SK-N-SH (cell line): ENCODE results near the gene DIPK1A. TPM values are rescaled to one million over a fixed set of nuclear protein-coding genes. Genes with fewer than 3 reads are reported as not detected.

ENCODE experiments used
- CTCF ChIA-PET: fragments of 300-600, 350-600 bp; formaldehyde crosslinking; extraction: SDS; loops from one replicate; lab custom pipeline; 2021; lab: Yijun Ruan, JAX
- POLR2A ChIA-PET: fragments of 350-600 bp; sonication (Branson Sonifier 250); formaldehyde crosslinking; extraction: SDS; loops from one replicate; lab custom pipeline; 2020; ENCODE audit warnings: antibody characterized with exemption, inconsistent platforms; lab: Yijun Ruan, JAX
- DNase-seq: peaks from one replicate; pipeline ENCODE4 v3.0.0; 2012
- H2AFZ ChIP-seq: fragments of 200-600 bp; sonication (generic); 2 replicates; pipeline ENCODE4 v1.8.1; 2016; ENCODE audit warnings: antibody characterized with exemption, mild to moderate bottlenecking, low read depth
- H3F3A ChIP-seq: fragments of 200-600 bp; sonication (generic); replicated peaks from 2 replicates; pipeline ENCODE3; 2016; ENCODE audit warnings: antibody characterized with exemption, mild to moderate bottlenecking; ENCODE audit not compliant: insufficient read depth
- H3K27ac ChIP-seq, 2 experiments: fragments of 200-500 bp in 1 of 2; fragments of 200-600 bp in 1 of 2; sonication (Bioruptor generic) in 1 of 2; sonication (generic), shearing (Covaris generic) in 1 of 2; 2 replicates each; pipeline versions ENCODE4 v1.5.1 to v1.6.1; 2014 to 2016; ENCODE audit warnings: low read depth in 2 of 2, inconsistent platforms in 1 of 2, low read length in 1 of 2, mild to moderate bottlenecking in 1 of 2, mixed read lengths in 1 of 2
- H3K27me3 ChIP-seq: fragments of 200-600 bp; sonication (generic), shearing (Covaris generic); 2 replicates; pipeline ENCODE4 v1.6.1; 2016; ENCODE audit warnings: mixed run types; ENCODE audit not compliant: insufficient read depth
- H3K36me3 ChIP-seq, 2 experiments: fragments of 200-500 bp in 1 of 2; fragments of 200-600 bp in 1 of 2; sonication (Bioruptor generic) in 1 of 2; sonication (generic) in 1 of 2; replicated peaks in 1 of 2; 2 replicates each; pipeline versions ENCODE3 to v1.5.1; 2014 to 2016; ENCODE audit warnings: low read length in 1 of 2, mild to moderate bottlenecking in 1 of 2; ENCODE audit not compliant: insufficient read depth in 2 of 2, control insufficient read depth in 1 of 2
- H3K4me1 ChIP-seq, 2 experiments: fragments of 200-500 bp in 1 of 2; fragments of 200-600 bp in 1 of 2; sonication (Bioruptor generic) in 1 of 2; sonication (generic), shearing (Covaris generic) in 1 of 2; 2 replicates each; pipeline versions ENCODE4 v1.5.1 to v1.6.1; 2014 to 2016; ENCODE audit warnings: low read depth in 1 of 2, low read length in 1 of 2, mixed run types in 1 of 2; ENCODE audit not compliant: insufficient read depth in 2 of 2, control insufficient read depth in 1 of 2
- H3K4me2 ChIP-seq: fragments of 200-600 bp; sonication (generic), shearing (Covaris generic); 2 replicates; pipeline ENCODE4 v1.6.1; 2017; ENCODE audit warnings: mixed run types
- H3K4me3 ChIP-seq, 2 experiments: fragments of 200-500 bp in 1 of 2; fragments of 200-600 bp in 1 of 2; sonication (Bioruptor generic) in 1 of 2; sonication (generic), shearing (Covaris generic) in 1 of 2; 2 replicates each; pipeline versions ENCODE4 v1.5.1 to v1.8.1; 2014 to 2016; ENCODE audit warnings: low read depth in 2 of 2, inconsistent platforms in 1 of 2, low read length in 1 of 2, mild to moderate bottlenecking in 1 of 2, mixed read lengths in 1 of 2, moderate library complexity in 1 of 2
- H3K79me2 ChIP-seq: fragments of 200-600 bp; sonication (generic); 2 replicates; pipeline ENCODE4 v1.8.1; 2017; ENCODE audit warnings: mild to moderate bottlenecking; ENCODE audit not compliant: insufficient read depth
- H3K9ac ChIP-seq: fragments of 200-600 bp; sonication (generic); 2 replicates; pipeline ENCODE4 v1.6.1; 2017; ENCODE audit warnings: mixed run types
- H3K9me2 ChIP-seq: fragments of 200-600 bp; sonication (generic); 2 replicates; pipeline ENCODE4 v1.6.1; 2017; ENCODE audit warnings: mixed run types
- H3K9me3 ChIP-seq: fragments of 200-600 bp; sonication (generic); 2 replicates; pipeline ENCODE4 v1.6.1; 2017; ENCODE audit warnings: mixed run types, mild to moderate bottlenecking, moderate library complexity
- H4K20me1 ChIP-seq: fragments of 200-600 bp; sonication (generic); 2 replicates; pipeline ENCODE4 v1.6.1; 2017; ENCODE audit warnings: mild to moderate bottlenecking, mixed run types; ENCODE audit not compliant: insufficient read depth
- ELF1 ChIP-seq: IDR thresholded peaks from 2 replicates; pipeline ENCODE4 v1.4.0; 2012
- EP300 ChIP-seq, 2 experiments: IDR thresholded peaks; 2 replicates each; pipeline versions ENCODE4 v1.4.0 to v1.6.1; 2012; ENCODE audit warnings: borderline replicate concordance in 1 of 2, low read depth in 1 of 2, low read length in 1 of 2
- FOSL2 ChIP-seq: IDR thresholded peaks from 2 replicates; pipeline ENCODE4 v1.4.0; 2012; ENCODE audit warnings: low read depth, mild to moderate bottlenecking, moderate library complexity, borderline replicate concordance
- FOXM1 ChIP-seq: IDR thresholded peaks from 2 replicates; pipeline ENCODE4 v1.4.0; 2012; ENCODE audit warnings: low read depth, mild to moderate bottlenecking
- MXI1 ChIP-seq: IDR thresholded peaks from 2 replicates; pipeline ENCODE4 v1.6.1; 2012; ENCODE audit warnings: mild to moderate bottlenecking, low read depth, low read length, improper control_type of control experiment
- RAD21 ChIP-seq: IDR thresholded peaks from 2 replicates; pipeline ENCODE4 v1.6.1; 2012; ENCODE audit warnings: mild to moderate bottlenecking, low read length
- RFX5 ChIP-seq: IDR thresholded peaks from 2 replicates; pipeline ENCODE4 v1.6.1; 2012; ENCODE audit warnings: mild to moderate bottlenecking, improper control_type of control experiment, low read length
- SMC3 ChIP-seq: IDR thresholded peaks from 2 replicates; pipeline ENCODE4 v1.6.1; 2012; ENCODE audit warnings: low read depth, low read length, improper control_type of control experiment
- TAF1 ChIP-seq: IDR thresholded peaks from 2 replicates; pipeline ENCODE4 v1.6.1; 2012; ENCODE audit warnings: low read depth, mild to moderate bottlenecking, low read length, moderate library complexity, borderline replicate concordance
- TEAD4 ChIP-seq: IDR thresholded peaks from 2 replicates; pipeline ENCODE4 v1.4.0; 2012; ENCODE audit warnings: mild to moderate bottlenecking, borderline replicate concordance; ENCODE audit not compliant: insufficient read depth
- USF1 ChIP-seq: IDR thresholded peaks from 2 replicates; pipeline ENCODE4 v1.4.0; 2012; ENCODE audit warnings: low read depth, borderline replicate concordance
- WGBS: methylation state at CpG from one replicate; pipeline ENCODE4 v1.1.6; 2017; ENCODE audit warnings: low lambda C conversion rate; 5-methylcytosine and 5-hydroxymethylcytosine counted together
- polyA plus RNA-seq, 3 experiments: library from polyadenylated mRNA; depleted of rRNA; stranded (reverse); fragments of >200 nt; gene quantifications; 2 replicates each; pipeline ENCODE4 v1.2.3, GENCODE V29; 2012
- TF ChIP-seq, protein P1 (sequence below): fragments of 200-600 bp; sonication (generic); IDR thresholded peaks from 2 replicates; pipeline ENCODE4 v1.6.1; 2017; ENCODE audit warnings: antibody characterized with exemption, mild to moderate bottlenecking, moderate library complexity

Gene DIPK1A
- polyA plus RNA-seq, 1 of the 3 experiments (the other 2 are of a cell fraction), result 3.4 TPM

DNA sequence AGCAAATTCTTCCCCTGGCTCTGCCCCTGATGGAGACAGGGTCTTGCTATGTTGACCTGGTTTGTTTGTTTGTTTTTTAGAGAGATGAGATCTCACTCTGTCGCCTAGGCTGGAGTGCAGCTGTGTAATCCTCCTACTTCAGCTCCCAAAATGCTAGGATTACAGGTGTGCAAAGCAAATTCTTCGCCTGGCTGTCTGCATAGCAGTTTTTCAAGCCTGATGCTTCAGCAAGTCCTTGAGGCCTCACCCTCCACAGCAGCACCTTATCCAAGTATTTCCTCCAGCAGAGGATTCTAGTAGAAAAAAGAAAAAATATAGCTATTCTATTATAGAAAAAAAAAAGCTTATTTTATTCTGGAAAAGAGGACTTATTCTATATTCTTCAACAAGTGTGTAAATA lies 144.5 kb downstream of the DIPK1A start:
- H3K4me3 ChIP-seq, result no peak overlapping the region
- no peaks in the 10 kb centered on the region for H3K4me1 ChIP-seq
- no peaks in the 10 kb centered on the region for H3K27me3 ChIP-seq
- CTCF ChIA-PET, result interaction anchor here (0.6 to 2.8 kb wide), 5 partner anchors 15 to 352 kb away, joined by 3 to 17 read pairs (median 4); partner anchors contain the start of gene RPL5
- H2AFZ ChIP-seq, result no peak overlapping the region
- TF ChIP-seq TEAD4 (no peak), SMC3 (no peak), USF1 (no peak)
- no peaks in the 10 kb centered on the region for H3K36me3 ChIP-seq
- no peaks in the 10 kb centered on the region for H3K9me2 ChIP-seq
- H3K79me2 ChIP-seq, result no peaks in the 10 kb centered on the region
- WGBS, result 57% methylated on average over 2 of the region's 2 CpGs
- H3K4me2 ChIP-seq, result no peak overlapping the region
- H3F3A ChIP-seq, result no peaks in the 10 kb centered on the region
- no peak overlapping the region for H3K9ac ChIP-seq
- no peak for DNase-seq
- no peaks in the 10 kb centered on the region for H3K9me3 ChIP-seq
- H4K20me1 ChIP-seq, result no peaks in the 10 kb centered on the region
- H3K27ac ChIP-seq, result no peak overlapping the region
- POLR2A ChIA-PET, result no interaction called here

DNA sequence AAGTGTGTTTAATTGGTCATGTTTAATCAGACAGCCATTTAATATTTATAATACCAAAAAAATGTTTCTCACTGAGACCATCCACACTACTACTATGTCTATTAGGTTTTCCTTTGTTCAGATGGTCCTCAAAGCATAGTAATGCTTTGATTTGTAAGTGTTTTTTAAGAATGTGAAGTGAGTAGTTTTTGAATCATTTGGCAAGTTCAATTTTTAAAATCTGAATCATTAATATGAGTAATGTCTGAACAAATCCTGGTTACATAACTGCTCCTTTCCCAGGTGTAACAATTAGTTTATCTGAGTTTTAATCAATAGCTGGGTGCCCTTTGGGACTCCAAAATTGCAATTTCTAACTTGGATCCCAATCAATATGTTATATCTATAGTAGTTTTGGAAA lies 152.9 kb downstream of the DIPK1A start:
- no peaks in the 10 kb centered on the region for H3F3A ChIP-seq
- ChIA-PET CTCF (no interaction called here), POLR2A (no interaction called here)
- no peak overlapping the region for H3K4me2 ChIP-seq
- H3K36me3 ChIP-seq, result no peaks in the 10 kb centered on the region
- no peak for DNase-seq
- no peak for TF ChIP-seq EP300 (IDR thresholded peaks at IDR 0.05; ENCODE audit: borderline replicate concordance in 1 of 2, low read depth in 1 of 2, low read length in 1 of 2)
- TF ChIP-seq RAD21, result no peak
- TF ChIP-seq FOSL2, result peak; percentile 19; the same call in 1 of the 2 replicates
- no peak for TF ChIP-seq RFX5
- TF ChIP-seq ELF1, result no peak
- TF ChIP-seq, protein P1, sequence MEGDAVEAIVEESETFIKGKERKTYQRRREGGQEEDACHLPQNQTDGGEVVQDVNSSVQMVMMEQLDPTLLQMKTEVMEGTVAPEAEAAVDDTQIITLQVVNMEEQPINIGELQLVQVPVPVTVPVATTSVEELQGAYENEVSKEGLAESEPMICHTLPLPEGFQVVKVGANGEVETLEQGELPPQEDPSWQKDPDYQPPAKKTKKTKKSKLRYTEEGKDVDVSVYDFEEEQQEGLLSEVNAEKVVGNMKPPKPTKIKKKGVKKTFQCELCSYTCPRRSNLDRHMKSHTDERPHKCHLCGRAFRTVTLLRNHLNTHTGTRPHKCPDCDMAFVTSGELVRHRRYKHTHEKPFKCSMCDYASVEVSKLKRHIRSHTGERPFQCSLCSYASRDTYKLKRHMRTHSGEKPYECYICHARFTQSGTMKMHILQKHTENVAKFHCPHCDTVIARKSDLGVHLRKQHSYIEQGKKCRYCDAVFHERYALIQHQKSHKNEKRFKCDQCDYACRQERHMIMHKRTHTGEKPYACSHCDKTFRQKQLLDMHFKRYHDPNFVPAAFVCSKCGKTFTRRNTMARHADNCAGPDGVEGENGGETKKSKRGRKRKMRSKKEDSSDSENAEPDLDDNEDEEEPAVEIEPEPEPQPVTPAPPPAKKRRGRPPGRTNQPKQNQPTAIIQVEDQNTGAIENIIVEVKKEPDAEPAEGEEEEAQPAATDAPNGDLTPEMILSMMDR, result no peak
- no peak for TF ChIP-seq MXI1
- no peak for TF ChIP-seq FOXM1
- TF ChIP-seq TAF1, result no peak
- no peak overlapping the region for H2AFZ ChIP-seq
- H4K20me1 ChIP-seq, result no peaks in the 10 kb centered on the region
- no peak overlapping the region for H3K27ac ChIP-seq
- no peaks in the 10 kb centered on the region for H3K27me3 ChIP-seq
- no peaks in the 10 kb centered on the region for H3K79me2 ChIP-seq
- H3K9me2 ChIP-seq, result no peaks in the 10 kb centered on the region
- H3K4me3 ChIP-seq, result no peak overlapping the region
- no peak overlapping the region for H3K9ac ChIP-seq
- H3K4me1 ChIP-seq, result peaks cover 0 to 5% of the 10 kb centered on the region in 2 experiments; a peak in 1 of 4 replicates
- no peaks in the 10 kb centered on the region for H3K9me3 ChIP-seq
